Iris pigment epithelial cell (primary cell): ENCODE data around the gene FLNA.
"Not testable (repeated sequence)": the region's sequence is repeated elsewhere in the genome, so short reads cannot be mapped to it uniquely, and the experiment has no call there.

Experiments
- DNase-seq: peaks from one replicate; pipeline ENCODE4 v3.0.0-alpha.2; 2011; ENCODE audit warnings: low read depth

The FLNA gene

DNA sequence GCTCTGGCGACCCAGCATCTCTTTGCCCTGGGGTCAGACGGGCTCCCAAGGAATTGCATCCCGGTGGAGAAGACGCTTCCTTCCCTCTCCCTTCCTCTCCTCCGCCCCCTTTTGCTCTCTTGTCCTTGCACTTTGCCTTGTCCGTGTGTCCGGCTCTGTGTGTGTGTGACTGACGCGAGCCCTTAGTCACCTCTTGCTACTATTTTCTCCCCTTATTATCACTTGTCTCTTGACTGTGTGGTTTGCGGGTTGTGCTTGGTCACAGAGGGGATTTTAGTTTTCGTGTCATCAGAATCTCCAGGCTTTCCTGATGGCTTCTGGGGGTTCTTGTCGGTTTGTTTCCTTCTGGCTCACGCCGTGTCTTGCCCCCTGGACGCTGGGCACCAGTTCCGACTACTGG, 31.4 kb downstream of the FLNA start:
- DNase-seq, result not testable (repeated sequence)

DNA sequence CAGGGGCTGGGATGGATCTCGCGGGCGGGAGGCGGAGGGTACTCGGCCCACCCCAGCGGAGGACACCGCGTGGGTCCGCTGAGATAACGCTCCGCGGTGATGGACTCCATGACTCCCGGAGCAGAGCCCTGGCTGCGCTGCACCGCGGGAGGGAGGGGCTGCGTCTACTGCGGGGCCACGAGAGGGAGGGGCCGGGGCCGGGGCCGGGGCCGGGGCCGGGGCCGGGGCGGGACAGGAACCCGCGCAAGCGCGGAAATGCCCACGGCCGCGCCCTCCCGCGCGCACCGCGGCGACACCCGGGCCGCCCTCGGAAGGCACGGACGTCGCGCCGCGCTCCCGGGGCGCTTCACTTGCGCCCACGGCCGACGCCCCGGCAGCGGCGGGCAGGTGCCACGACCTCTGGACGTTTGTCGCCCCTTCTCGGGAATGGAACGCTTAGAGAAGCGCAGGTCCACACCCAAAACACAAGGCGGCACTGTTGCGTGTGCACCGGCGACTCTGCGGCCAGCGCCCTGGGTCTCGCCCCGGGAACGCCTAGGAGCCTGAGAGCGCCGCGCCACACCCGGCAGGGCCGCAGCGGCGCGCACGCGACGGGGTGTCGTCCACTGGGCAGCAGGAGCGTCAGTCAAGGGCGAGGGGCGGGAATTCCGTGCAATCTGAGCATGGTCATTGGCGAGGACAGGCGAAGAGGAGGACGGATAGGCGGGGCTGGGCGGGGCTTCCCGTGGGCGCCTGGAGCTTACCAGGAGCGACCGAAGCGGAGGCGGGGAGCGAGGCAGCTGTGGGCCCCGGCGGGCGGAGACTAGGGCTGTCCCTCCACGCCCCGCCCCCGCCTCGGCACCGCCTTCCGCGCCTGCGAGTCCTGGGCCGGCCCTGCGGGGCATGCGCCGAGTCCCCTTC, 32.8 kb downstream of the FLNA start:
- DNase-seq, result not testable (repeated sequence)

DNA sequence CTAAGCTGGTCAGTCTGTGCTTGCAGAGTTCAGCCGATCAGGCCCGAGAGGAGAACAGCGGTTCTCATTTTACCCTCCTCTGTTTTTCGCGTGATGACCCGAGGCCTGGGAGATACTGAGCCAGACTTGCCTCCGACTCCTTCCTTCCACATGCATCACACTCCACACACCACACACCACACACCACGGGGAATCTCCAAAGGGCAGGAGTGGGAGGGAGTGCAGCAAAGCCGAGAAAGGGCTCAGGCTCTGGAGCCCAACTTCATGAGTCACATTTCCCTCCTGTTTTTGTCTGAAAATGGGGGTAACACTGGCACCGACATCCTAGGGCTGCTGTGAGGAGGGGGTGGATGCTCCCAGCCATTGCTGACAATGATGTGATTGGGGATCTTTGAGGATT, 39.9 kb downstream of the FLNA start:
- DNase-seq, result no peak

DNA sequence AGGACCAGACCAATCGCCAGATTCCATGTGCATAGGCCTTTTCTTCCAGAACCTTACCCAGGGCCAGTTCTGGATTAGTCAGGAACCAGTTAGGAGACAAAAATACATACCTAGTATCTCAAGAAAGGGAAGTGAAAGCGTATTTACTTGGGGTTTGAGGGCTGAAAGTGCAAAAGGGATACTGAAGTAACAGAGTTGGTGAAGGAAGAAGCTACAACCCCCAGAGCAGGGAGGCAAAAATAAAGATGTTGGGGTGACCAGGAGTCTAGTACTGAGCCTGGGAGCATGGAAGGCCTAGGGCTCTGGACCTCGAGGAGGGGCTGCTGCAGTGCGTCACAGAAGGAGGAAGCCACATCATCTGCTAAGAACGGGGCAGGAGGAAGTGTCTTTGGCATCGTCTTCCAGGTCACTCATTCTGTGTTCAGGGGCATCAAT, 40.6 kb downstream of the FLNA start:
- DNase-seq, result no peak

- no peak for DNase-seq
Observed at GRCh38 chrX:154333116-154333515, 41.3 kb downstream of the FLNA start.

- no peak for DNase-seq
Observed at GRCh38 chrX:154332561-154332960, 41.9 kb downstream of the FLNA start.

DNA sequence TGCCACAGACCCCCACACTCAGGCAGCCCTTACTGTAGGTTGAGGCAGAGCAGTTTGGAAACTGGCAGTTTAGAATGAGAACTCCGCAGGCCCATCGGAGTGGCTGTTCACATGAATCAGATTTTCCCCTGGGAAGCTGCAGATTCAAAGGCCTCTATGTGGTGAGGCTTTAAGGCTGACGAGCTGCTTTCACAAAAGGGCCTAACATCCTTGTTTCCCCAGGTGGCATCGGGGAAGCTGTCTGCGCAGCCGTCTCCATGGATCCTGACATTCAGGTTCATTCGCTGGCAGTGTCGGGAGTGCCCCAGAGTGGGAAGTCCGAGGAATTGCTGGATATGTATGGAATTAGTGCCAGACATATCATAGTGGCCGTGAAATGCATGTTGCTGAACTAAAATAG, 45.1 kb downstream of the FLNA start:
- no peak for DNase-seq

DNA sequence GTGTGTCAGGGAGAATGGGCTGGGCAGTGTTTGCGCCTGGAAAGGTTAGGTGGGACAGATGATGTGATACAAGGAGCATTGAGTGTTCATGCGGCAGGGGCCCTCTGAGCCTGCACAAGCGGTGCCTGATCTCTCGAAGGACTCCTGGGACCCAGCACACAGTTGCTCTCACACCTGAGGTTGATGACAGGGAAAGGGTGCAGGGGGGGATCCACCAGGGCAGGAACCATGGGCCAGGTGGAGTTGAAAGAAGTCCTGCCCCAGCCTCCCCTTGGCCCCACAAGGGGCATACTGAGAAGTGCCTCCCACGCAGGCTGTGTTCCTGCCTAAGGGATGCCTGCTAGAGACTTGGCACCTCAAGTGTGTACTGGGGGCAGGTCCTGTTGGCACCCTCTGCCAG, 45.8 kb downstream of the FLNA start:
- no peak for DNase-seq

DNA sequence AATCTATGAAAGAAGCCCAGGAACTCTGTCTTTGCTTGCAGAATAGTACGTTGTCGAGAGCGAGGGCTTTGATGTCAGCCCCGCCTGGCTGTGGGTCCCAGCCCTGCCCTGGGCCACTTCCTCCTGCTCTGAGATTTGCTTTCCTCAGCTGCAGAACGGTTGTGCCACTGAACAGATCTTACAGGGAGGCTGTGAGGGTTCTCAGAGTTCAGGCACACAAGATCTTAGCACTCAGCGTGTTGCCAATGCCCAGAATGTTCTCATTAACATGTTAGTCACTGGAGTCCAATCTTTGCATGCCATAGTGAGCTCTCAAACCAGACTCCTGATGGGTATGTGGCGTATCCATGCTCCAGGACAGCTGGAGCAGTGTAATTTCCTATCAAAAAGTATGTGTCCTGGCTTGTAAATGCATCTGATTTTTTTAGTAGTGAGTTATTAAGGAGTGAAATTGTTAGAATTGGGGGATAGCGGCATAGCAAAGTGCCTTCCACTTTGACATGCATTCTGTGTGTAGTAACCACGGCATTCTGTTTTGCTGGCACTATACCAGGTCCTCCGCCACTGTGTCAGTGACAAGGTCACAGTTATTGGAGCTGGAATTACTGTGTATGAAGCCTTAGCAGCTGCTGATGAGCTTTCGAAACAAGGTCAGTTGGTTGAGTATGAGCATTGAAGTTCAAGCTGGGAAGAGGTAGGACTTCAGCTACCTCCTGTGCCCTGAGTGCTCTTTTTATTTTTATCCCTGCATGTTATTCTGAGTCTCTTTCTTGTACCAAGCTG, 47.2 kb downstream of the FLNA start:
- no peak for DNase-seq

GRCh38 chrX:154325541-154325940, 48.9 kb downstream of the FLNA start:
- peak; percentile 29 for DNase-seq

DNA sequence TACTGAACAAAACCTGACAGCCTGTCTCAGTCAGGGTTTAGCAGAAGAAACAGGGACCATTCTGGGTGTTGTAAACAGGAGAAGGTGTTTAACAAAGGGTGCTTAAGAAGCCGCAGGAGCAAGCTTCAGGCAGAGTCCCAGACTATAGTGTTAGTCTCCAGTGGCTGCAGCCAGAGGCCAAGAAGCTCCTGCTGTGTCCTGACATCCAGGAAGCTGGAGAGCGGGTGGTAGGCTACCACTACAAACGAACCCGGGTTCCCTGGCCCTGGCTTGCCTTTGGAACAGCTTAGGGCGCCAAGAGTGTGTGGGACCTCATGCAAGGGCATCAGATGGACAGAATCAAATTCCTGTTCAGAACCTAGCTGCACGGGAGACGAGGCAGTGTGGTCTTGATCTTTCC, 50.9 kb downstream of the FLNA start:
- no peak for DNase-seq

DNA sequence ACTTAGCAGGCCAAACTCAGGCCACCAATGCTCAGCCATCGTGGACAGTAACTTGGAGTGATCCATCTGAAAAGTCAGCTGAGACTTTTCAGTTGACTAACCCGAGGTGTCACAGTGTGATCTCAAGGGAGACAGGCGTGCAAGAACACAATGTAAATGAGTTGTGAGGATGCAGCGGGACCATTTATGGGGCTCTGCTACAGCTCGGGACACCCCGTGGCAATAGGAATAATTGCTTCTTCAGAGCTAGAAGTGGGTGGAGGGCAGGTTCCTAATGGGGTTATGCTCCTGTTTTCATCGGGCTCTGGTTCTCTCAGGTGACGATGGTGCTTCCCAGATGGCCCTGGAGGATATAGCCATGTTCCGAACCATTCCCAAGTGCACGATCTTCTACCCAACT, 51.5 kb downstream of the FLNA start:
- no peak for DNase-seq

- DNase-seq, result no peak
Observed at GRCh38 chrX:154321594-154321993, 52.8 kb downstream of the FLNA start.

GRCh38 chrX:154321152-154321551, 53.3 kb downstream of the FLNA start:
- no peak for DNase-seq

DNA sequence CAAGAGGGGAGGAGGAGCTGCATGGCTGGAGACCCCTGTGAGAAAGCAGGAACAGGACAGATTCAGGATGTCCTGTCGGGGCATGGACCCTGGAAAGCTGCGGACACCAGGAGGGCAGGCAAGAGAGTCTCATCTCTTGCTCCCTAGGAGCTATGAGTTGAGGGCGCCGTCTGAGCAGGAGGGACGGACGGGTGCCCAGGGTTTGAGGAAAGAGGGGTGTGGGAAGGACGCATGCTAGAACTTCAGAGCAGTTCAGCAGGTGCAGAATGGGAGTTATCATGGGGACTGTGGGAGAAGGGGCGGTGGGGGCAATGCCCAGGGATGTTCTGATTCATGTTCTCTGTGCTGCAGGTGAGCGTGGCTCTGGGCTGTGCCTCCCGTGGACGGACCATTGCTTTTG, 54.0 kb downstream of the FLNA start:
- no peak for DNase-seq

GRCh38 chrX:154317391-154317995, 56.9 kb downstream of the FLNA start:
- DNase-seq, result peak; percentile 19

GRCh38 chrX:154315416-154315815, 59.0 kb downstream of the FLNA start:
- no peak for DNase-seq

DNA sequence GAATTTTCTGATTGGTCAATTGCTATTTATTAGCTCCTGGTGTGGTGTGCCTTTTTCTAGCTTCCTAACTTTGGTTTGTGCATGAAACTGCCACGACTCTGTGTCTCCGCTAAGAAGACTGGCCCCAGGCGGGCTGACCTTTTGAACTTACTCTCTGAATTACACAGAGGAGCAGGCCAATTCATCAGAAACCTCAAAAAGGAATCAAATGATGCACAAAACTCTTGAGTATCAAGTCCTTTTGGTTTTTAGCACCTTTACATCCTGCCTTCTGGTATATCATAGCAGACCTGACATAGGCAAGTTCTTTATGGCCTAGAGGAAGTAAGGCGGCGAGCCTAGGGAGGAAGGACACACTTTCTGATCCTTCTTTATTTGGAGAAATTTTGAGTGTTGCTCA, 61.3 kb downstream of the FLNA start:
- DNase-seq, result no peak

- DNase-seq, result no peak
Observed at GRCh38 chrX:154312116-154312515, 62.3 kb downstream of the FLNA start.

DNA sequence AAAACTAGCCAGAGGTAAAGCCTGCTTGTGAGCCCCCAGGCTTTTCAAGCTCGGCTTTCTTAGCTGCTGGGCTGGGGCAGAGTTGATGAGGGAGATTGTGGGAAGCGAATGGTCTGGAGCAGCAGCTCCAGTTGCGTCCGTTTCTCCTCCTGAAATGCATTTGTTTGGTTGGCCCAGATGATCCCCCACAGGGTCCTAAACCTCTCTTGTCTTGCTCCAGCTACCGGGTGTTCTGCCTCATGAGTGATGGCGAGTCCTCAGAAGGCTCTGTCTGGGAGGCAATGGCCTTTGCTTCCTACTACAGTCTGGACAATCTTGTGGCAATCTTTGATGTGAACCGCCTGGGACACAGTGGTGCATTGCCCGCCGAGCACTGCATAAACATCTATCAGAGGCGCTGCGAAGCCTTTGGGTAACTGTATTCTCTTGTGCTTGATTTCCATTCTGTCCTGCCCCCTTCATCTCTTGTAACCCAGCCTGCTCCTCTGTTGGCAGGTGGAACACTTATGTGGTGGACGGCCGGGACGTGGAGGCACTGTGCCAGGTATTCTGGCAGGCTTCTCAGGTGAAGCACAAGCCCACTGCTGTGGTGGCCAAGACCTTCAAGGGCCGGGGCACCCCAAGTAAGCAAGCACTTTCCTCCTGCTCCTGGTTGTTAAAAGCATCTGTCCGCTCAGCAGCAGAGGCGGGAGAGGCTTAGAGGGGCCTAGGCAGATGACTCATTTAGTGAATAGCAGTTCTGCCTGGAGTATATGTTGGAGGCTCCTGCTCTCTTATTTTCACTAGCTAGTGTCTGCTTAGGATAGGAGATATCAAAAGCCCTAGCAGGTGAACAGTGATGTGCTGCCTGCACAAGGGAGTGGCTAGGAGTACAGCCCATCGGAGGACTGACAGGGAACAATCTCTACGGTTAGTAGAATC, 63.6 kb downstream of the FLNA start:
- DNase-seq, result peak; percentile 26

- DNase-seq, result no peak
Observed at GRCh38 chrX:154309041-154309775, 65.2 kb downstream of the FLNA start.
